ENCODE results near the gene ANKRD18B.
A peak's percentile ranks its signal among the peaks of the same experiment; 100 is the strongest.
"Not testable (repeated sequence)": the region's sequence is repeated elsewhere in the genome, so short reads cannot be mapped to it uniquely, and the experiment has no call there.

ANKRD18B gene

DNA sequence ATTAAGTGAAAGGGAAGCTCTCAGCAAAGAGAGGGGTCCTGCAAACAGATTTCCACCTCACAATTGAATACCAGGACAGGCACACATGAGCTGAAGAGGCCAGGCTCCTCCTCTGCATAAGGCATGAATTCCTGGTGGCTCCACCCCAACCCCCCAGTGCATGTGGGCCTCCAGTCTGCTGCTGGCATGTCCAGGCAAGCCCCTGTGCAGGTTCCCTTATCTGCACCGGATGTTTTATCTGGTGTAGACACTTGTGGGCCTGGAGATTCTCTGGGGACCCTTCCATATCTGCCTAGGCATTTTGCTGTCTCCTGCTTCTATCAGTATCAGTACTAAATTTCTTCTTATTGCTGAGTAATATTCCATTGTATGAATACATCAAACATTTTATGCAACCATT is 36.2 kb downstream of the ANKRD18B start:
- H2AFZ ChIP-seq (ENCODE audit: low read depth, low read length); H3K18ac ChIP-seq (ENCODE audit: low read depth in 1 of 2, low read length in 2 of 2); H2AK5ac ChIP-seq (ENCODE audit: low read length, severe bottlenecking); H3K4me3 ChIP-seq (ENCODE audit: insufficient read depth in 1 of 2, low read depth in 1 of 2, low read length in 2 of 2); H3K4me1 ChIP-seq (ENCODE audit: control insufficient read depth, insufficient read depth, low read depth, low read length); H3K4ac ChIP-seq (ENCODE audit: low read depth in 1 of 2, low read length in 2 of 2); H3K9ac ChIP-seq (ENCODE audit: low read length); H3K27me3 ChIP-seq (ENCODE audit: control insufficient read depth in 1 of 2, insufficient read depth in 1 of 2, low read length in 2 of 2); H3K9me3 ChIP-seq (ENCODE audit: control insufficient read depth, low read length); H2BK15ac ChIP-seq (ENCODE audit: low read depth, poor library complexity, severe bottlenecking); H3K23ac ChIP-seq (ENCODE audit: low read length in 2 of 2); H3K14ac ChIP-seq (ENCODE audit: low read length in 2 of 2); H3K4me2 ChIP-seq (ENCODE audit: low read length, poor library complexity, severe bottlenecking); H3K36me3 ChIP-seq (ENCODE audit: control insufficient read depth in 1 of 2, insufficient read depth in 2 of 2, low read depth in 1 of 2, low read length in 2 of 2); H3K79me1 ChIP-seq (replicated peaks; ENCODE audit: low read length, poor library complexity, severe bottlenecking); H4K8ac ChIP-seq (ENCODE audit: low read length); H2BK120ac ChIP-seq (ENCODE audit: low read depth, low read length); H3K27ac ChIP-seq (ENCODE audit: low read length, poor library complexity, severe bottlenecking); H2BK12ac ChIP-seq (ENCODE audit: low read length in 2 of 2); H4K91ac ChIP-seq (ENCODE audit: low read length): not testable (repeated sequence)
- H2BK5ac ChIP-seq (ENCODE audit: low read depth, low read length, poor library complexity, severe bottlenecking): peak overlapping the region; percentile 44
- DNase-seq: peak; percentile 4
- no CpG with 5 or more reads among the region's 1 CpG for WGBS

DNA sequence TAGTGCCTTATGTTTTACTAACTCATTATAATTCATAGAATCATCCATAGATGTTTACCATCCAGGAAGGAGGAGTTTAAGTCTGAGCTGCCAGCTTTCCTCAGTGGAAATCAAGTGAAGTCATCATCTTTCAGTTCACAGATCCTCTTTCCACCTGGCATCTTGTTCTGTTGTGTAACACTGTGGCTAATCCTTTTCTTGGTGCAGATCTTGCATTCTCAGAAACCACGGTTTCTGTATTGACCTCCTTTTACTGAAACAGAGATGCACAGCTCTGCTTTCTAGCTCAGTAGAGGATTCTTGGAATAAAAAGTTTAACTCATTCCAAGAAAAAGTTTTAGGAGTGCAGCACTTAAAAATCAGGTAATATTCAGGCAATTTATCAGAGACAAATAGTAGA is 38.1 kb downstream of the ANKRD18B start:
- H3K18ac ChIP-seq (ENCODE audit: low read depth in 1 of 2, low read length in 2 of 2); H3K36me3 ChIP-seq (ENCODE audit: control insufficient read depth in 1 of 2, insufficient read depth in 2 of 2, low read depth in 1 of 2, low read length in 2 of 2); H2AFZ ChIP-seq (ENCODE audit: low read depth, low read length); H2BK15ac ChIP-seq (ENCODE audit: low read depth, poor library complexity, severe bottlenecking); H3K4me3 ChIP-seq (ENCODE audit: insufficient read depth in 1 of 2, low read depth in 1 of 2, low read length in 2 of 2); H3K9ac ChIP-seq (ENCODE audit: low read length); H3K23ac ChIP-seq (ENCODE audit: low read length in 2 of 2); H4K8ac ChIP-seq (ENCODE audit: low read length); H3K14ac ChIP-seq (ENCODE audit: low read length in 2 of 2); H3K27ac ChIP-seq (ENCODE audit: low read length, poor library complexity, severe bottlenecking); H3K4me2 ChIP-seq (ENCODE audit: low read length, poor library complexity, severe bottlenecking); H3K4me1 ChIP-seq (ENCODE audit: control insufficient read depth, insufficient read depth, low read depth, low read length); H4K91ac ChIP-seq (ENCODE audit: low read length); H3K4ac ChIP-seq (ENCODE audit: low read depth in 1 of 2, low read length in 2 of 2); H3K79me1 ChIP-seq (replicated peaks; ENCODE audit: low read length, poor library complexity, severe bottlenecking); H3K9me3 ChIP-seq (ENCODE audit: control insufficient read depth, low read length); H3K27me3 ChIP-seq (ENCODE audit: control insufficient read depth in 1 of 2, insufficient read depth in 1 of 2, low read length in 2 of 2); H2BK12ac ChIP-seq (ENCODE audit: low read length in 2 of 2); H2BK120ac ChIP-seq (ENCODE audit: low read depth, low read length); H2AK5ac ChIP-seq (ENCODE audit: low read length, severe bottlenecking); H2BK5ac ChIP-seq (ENCODE audit: low read depth, low read length, poor library complexity, severe bottlenecking): not testable (repeated sequence)
- no CpG with 5 or more reads among the region's 1 CpG for WGBS
- peak; percentile 28 for DNase-seq

DNA sequence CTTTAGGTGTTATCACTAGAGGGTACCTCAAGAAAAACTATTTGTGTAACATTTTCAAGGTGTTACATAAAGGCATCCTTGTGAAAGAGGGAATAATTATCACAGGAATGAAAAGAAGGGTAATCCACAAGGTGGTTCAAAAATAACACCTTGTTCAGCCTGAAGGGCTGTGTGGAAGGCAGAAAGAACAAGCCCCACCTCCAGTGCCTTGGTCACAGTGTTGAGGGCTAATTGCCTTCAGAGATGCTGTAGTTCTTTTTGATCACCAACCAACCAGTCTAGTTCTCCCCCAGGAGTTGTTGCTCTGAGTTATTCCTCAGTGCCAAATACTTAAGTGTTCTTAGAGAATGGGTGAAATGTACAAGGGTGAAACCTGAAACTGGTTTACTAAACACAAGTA is 43.7 kb downstream of the ANKRD18B start:
- not testable (repeated sequence) for H3K79me1 ChIP-seq (replicated peaks; ENCODE audit: low read length, poor library complexity, severe bottlenecking); H3K27ac ChIP-seq (ENCODE audit: low read length, poor library complexity, severe bottlenecking); H2AK5ac ChIP-seq (ENCODE audit: low read length, severe bottlenecking); H2BK120ac ChIP-seq (ENCODE audit: low read depth, low read length); H3K4me3 ChIP-seq (ENCODE audit: insufficient read depth in 1 of 2, low read depth in 1 of 2, low read length in 2 of 2); H2BK5ac ChIP-seq (ENCODE audit: low read depth, low read length, poor library complexity, severe bottlenecking); H3K4me1 ChIP-seq (ENCODE audit: control insufficient read depth, insufficient read depth, low read depth, low read length); H3K14ac ChIP-seq (ENCODE audit: low read length in 2 of 2); H4K91ac ChIP-seq (ENCODE audit: low read length); H2AFZ ChIP-seq (ENCODE audit: low read depth, low read length); H3K9ac ChIP-seq (ENCODE audit: low read length); H3K23ac ChIP-seq (ENCODE audit: low read length in 2 of 2); H4K8ac ChIP-seq (ENCODE audit: low read length); H3K9me3 ChIP-seq (ENCODE audit: control insufficient read depth, low read length); H3K4me2 ChIP-seq (ENCODE audit: low read length, poor library complexity, severe bottlenecking); H3K36me3 ChIP-seq (ENCODE audit: control insufficient read depth in 1 of 2, insufficient read depth in 2 of 2, low read depth in 1 of 2, low read length in 2 of 2); DNase-seq; H3K18ac ChIP-seq (ENCODE audit: low read depth in 1 of 2, low read length in 2 of 2); H3K27me3 ChIP-seq (ENCODE audit: control insufficient read depth in 1 of 2, insufficient read depth in 1 of 2, low read length in 2 of 2); H3K4ac ChIP-seq (ENCODE audit: low read depth in 1 of 2, low read length in 2 of 2); H2BK12ac ChIP-seq (ENCODE audit: low read length in 2 of 2); H2BK15ac ChIP-seq (ENCODE audit: low read depth, poor library complexity, severe bottlenecking)

DNA sequence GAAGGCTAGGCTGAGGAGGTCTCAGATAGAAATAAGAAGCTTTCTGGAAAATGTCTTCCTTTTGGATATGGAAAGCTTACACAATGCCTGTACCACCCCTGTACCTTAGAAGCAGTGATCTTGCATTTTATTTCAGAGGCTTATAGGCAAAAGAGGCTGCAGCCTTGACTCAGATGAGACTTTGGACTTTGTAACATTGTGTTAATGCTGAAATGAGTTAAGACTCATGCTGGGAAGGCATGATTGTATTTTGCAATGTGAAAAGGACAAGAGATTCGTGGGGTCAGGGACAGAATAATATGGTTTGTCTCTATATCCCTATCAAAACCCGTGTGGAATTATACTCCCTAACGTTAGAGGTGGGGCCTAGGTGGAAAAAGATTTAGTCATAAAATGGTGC is 53.7 kb downstream of the ANKRD18B start:
- H3K9me3 ChIP-seq (ENCODE audit: control insufficient read depth, low read length); H3K36me3 ChIP-seq (ENCODE audit: control insufficient read depth in 1 of 2, insufficient read depth in 2 of 2, low read depth in 1 of 2, low read length in 2 of 2); H3K27me3 ChIP-seq (ENCODE audit: control insufficient read depth in 1 of 2, insufficient read depth in 1 of 2, low read length in 2 of 2); H3K18ac ChIP-seq (ENCODE audit: low read depth in 1 of 2, low read length in 2 of 2); H3K27ac ChIP-seq (ENCODE audit: low read length, poor library complexity, severe bottlenecking); H3K23ac ChIP-seq (ENCODE audit: low read length in 2 of 2); H2BK12ac ChIP-seq (ENCODE audit: low read length in 2 of 2); H3K4ac ChIP-seq (ENCODE audit: low read depth in 1 of 2, low read length in 2 of 2); H4K8ac ChIP-seq (ENCODE audit: low read length); H3K79me1 ChIP-seq (replicated peaks; ENCODE audit: low read length, poor library complexity, severe bottlenecking); H2AFZ ChIP-seq (ENCODE audit: low read depth, low read length); H3K4me1 ChIP-seq (ENCODE audit: control insufficient read depth, insufficient read depth, low read depth, low read length); H3K4me2 ChIP-seq (ENCODE audit: low read length, poor library complexity, severe bottlenecking); H2BK120ac ChIP-seq (ENCODE audit: low read depth, low read length); H2AK5ac ChIP-seq (ENCODE audit: low read length, severe bottlenecking); DNase-seq; H3K9ac ChIP-seq (ENCODE audit: low read length); H3K4me3 ChIP-seq (ENCODE audit: insufficient read depth in 1 of 2, low read depth in 1 of 2, low read length in 2 of 2); H2BK15ac ChIP-seq (ENCODE audit: low read depth, poor library complexity, severe bottlenecking); H4K91ac ChIP-seq (ENCODE audit: low read length); H3K14ac ChIP-seq (ENCODE audit: low read length in 2 of 2); H2BK5ac ChIP-seq (ENCODE audit: low read depth, low read length, poor library complexity, severe bottlenecking): not testable (repeated sequence)
- WGBS: 67% methylated on average over 1 of the region's 3 CpGs

Data from mesenchymal stem cell (in vitro differentiated cells and primary cell).